Measurements from ENCODE around the gene EHHADH.
"Not testable (repeated sequence)": the region's sequence is repeated elsewhere in the genome, so short reads cannot be mapped to it uniquely, and the experiment has no call there.

The EHHADH gene

GRCh38 chr3:185253645-185254410 is at the start of gene EHHADH:
EHHADH (minus strand) TSS chr3:185254049; CDS start chr3:185254022, 27 bp downstream.
- DNase-seq (ENCODE audit: low spot score), result peak; percentile 68

DNA sequence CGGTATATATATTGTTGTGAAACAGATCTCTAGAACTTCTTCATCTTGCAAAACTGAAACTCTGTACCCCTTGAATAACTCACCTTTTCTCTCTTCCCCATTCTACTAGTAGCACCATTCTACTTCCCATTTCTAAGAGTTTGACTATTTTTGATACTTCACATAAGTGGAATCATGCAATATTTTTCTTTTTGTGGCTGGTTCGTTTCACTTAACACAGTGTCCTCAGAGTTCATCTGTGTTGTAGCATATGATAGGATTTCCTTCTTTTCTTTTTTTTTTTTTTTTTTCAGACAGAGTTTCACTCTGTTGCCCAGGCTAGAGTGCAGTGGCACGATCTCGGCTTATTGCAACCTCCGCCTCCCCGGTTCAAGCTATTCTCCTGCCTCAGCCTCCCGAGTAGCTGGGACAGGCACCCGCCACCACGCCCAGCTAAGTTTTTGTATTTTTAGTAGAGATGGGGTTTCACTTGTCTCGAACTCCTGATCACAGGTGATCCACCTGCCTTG is 46.1 kb upstream of the EHHADH start:
- DNase-seq (ENCODE audit: low spot score), result not testable (repeated sequence)

GRCh38 chr3:185297867-185298266 is 44.0 kb upstream of the EHHADH start:
- no peak for DNase-seq (ENCODE audit: low spot score)

- no peak for DNase-seq (ENCODE audit: low spot score)
Observed at GRCh38 chr3:185292238-185292637, 38.4 kb upstream of the EHHADH start.

DNA sequence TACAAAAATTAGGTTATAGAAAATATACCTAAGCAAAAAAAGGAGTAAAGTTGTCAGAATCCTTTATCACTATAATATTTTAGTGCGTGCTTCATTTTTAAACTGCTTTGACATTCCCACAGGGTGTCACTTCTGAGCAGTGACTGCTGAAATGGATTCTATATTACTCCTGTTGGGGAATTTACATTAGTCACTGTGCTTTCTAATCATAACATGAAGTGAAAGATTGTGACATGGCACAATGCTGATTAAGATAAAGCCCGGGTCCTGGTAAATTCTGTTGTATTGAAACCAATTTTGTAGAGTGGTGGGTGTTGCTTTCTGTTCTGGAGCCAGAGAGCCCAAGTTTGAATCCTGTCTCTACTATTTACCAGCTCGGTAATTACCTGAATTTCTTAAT is 36.4 kb upstream of the EHHADH start:
- DNase-seq (ENCODE audit: low spot score), result no peak

DNA sequence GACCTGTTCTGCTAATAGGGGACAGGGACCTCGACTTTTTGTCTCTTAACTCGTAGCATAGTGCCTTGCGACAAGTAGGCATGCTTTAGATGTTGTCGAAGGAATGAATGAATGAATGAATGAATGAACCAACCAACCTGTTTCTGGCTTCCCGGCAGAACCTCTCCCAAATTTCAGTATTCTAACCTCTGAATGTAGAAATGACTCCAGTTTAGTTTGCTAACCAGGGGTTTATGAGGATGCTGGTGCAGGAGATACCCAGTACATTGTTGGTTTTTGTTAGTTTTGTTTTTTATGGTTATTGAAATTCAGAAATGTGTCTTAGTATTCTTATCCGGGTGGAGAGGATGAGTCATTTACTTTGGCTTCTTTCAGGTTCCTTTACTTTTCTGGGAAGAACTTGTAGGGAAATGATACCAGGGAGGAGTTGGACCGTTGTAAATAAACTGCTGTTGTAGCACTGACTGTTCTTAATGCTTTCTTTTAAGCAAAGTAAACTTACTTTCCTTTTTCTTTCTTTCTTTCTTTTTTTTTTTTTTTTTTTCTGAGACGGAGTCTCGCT is 29.6 kb upstream of the EHHADH start:
- DNase-seq (ENCODE audit: low spot score), result peak; percentile 10

GRCh38 chr3:185282696-185283373 is 29.0 kb upstream of the EHHADH start:
- DNase-seq (ENCODE audit: low spot score), result peak; percentile 96

DNA sequence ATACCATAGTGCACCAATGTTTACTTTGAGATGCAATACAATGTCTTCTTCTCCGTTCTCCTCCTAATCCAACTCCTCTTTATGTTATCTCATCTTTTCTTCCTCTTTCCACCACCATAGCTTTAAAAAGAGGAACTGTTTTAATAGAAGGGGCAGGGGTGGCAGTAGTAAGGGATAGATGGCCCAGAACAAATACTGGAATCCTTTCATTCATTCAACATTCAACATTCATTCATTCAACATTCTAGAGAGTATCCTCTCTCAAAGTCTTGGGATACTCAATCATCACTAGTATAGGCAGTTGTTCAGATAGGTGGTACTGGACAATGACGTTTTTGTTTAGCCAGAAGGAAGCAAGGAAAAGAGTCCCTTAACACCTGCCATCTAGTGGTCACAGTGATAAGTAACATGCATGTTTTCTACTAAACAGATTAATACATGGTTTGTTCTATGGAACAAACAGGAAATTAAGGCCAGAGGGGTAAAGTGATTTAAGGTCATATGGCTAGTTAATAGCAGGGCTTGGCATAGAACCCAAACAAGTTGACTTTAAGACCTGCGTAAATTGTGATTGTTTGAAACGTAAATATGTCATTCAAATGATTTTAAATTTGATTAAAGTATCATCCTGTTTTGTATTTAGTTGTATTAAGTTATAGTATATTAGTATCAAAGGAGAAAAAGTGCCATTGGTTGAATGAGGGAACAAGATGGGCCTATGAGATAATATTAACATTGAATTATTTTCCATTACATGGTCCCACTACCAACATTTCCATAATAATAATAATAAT is 26.9 kb upstream of the EHHADH start:
- peak; percentile 85 for DNase-seq (ENCODE audit: low spot score)

- DNase-seq (ENCODE audit: low spot score), result no peak
Observed at GRCh38 chr3:185279587-185280138, 25.8 kb upstream of the EHHADH start.

DNA sequence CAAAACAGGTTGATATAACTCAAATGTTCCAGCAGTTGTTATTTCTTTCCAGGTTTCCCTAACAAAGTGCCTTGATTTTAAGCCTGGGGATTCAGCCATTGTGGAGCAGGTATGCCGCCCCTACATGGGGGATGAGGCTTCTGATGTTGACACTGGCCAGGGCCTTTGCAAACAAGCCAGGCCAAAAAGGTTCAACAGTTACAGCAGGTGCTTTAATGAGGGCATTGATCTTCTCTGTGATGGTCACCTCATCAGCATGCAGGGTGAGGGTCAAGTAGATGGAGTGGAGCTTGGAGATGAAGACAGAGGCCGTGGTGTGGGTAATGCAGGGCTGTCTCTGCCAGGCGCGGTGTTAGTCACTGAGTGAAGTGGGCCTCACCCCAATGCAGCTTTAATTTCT is 22.6 kb upstream of the EHHADH start:
- DNase-seq (ENCODE audit: low spot score), result no peak

DNA sequence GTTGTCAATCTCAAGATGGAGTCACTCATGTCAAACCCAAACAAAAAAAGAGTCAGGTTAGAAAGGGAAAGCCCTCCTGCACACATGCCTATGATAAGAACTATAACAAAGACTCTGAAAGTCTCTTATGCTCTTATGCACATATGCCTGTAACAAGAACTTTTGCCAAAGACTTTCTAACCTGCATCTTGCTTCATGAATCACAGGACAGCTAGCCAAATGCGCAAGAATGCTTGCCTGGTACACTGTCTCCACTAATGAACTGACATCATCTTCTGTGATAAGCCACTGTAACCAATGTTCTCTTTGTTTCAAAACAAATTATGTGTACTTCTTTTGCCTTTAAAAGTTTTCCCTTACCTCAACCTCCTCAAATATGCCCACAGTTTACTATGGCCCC is 18.2 kb upstream of the EHHADH start:
- no peak for DNase-seq (ENCODE audit: low spot score)

DNA sequence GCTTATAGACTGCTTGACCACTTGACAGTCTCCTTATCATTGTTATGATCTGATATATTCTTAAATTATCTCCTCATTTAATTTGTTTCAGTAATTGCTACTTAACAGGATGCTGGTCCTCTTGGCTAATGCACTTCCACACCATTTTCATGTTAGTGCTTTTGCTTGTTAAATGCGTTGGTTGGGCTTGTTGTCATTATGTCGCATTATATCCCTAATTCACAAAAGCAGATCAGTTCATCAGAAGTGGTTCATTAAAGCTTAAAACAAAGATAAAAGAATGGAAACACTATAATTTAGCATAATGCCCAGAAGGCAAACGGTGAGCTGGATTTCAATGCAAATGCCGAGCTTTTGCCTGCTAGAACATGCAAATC is 17.1 kb upstream of the EHHADH start:
- no peak for DNase-seq (ENCODE audit: low spot score)

GRCh38 chr3:185270262-185270955 is 16.6 kb upstream of the EHHADH start:
- peak; percentile 49 for DNase-seq (ENCODE audit: low spot score)

GRCh38 chr3:185268194-185268962 is 14.5 kb upstream of the EHHADH start:
- no peak for DNase-seq (ENCODE audit: low spot score)

GRCh38 chr3:185267193-185267592 is 13.3 kb upstream of the EHHADH start:
- no peak for DNase-seq (ENCODE audit: low spot score)

DNA sequence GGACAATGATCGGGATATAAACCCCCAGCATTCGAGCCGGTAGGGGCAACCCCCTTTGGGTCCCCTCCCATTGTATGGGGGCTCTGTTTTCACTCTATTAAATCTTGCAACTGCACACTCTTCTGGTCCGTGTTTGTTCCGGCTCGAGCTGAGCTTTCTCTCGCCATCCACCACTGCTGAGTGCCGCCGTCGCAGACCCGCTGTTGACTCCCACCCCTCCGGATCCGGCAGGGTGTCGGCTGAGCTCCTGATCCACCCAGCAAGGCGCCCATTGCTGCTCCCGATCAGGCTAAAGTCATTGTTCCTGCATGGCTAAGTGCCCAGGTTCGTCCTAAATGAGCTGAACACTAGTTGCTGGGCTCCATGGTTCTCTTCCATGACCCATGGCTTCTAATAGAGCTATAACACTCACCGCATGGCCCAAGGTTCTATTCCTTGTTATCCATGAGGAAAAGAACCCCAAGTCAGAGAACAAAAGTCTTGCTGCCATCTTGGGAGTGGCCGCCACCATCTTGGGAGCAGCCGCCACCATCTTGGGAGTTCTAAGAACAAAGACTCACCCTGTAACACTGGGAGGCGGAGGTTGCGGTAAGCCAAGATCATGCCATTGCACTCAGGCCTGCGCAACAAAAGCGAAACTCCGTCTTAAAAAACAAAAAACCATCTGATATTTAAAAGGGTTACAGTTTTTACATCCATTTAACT is 11.2 kb upstream of the EHHADH start:
- DNase-seq (ENCODE audit: low spot score), result no peak

GRCh38 chr3:185263423-185263822 is 9.6 kb upstream of the EHHADH start:
- DNase-seq (ENCODE audit: low spot score), result no peak

GRCh38 chr3:185257334-185257733 is 3.5 kb upstream of the EHHADH start:
- no peak for DNase-seq (ENCODE audit: low spot score)

- DNase-seq (ENCODE audit: low spot score), result no peak
Observed at GRCh38 chr3:185254799-185255198, 950 bp upstream of the EHHADH start.

DNA sequence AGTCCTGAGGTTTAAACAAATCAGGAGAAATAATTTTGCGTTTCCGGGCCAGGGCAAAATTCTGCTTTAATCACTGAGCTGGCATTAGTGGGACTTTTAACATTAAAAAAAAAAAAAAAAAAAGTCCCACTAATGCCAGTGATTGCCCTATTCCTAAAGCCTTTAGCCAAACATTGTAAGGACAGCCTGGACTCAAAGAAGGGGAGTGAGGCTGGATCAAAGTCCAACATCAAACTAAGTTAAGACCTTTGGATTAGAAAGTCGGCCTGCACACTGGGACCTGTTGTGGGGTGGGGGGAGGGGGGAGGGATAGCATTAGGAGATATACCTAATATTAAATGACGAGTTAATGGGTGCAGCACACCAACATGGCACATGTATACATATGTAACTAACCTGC is 716 bp downstream of the EHHADH start:
- not testable (repeated sequence) for DNase-seq (ENCODE audit: low spot score)

All from SW480 (cell line).